SW480 (cell line): Measurements from ENCODE around the gene CHST13.

Source experiments
- DNase-seq: peaks from one replicate; pipeline ENCODE4 v3.0.0-alpha.2; 2016; ENCODE audit warnings: low spot score

The CHST13 gene

DNA sequence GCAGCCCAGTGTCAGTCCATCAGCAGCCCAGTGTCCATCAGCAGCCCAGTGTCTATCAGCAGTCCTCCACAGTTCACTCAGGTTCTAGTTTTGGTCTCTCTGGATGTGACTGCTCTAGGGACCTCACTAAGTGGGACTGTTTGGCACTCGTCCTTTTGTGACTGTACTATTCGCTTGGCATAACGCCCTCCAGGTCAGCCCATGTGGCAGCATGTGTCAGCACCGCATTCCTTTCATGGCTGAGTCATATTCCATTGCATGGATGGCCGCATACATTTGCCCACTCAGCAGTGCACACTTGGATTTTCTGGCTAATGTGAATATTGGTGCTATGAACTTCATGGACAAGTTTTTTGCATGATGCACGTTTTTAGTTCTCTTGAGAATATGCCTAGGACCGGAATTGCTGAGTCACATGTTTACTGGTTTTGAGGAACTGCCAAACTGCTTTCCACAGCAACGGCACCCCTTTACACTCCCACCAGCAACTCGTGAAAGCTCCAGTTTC, 16.4 kb downstream of the CHST13 start:
- DNase-seq: peak; percentile 67

DNA sequence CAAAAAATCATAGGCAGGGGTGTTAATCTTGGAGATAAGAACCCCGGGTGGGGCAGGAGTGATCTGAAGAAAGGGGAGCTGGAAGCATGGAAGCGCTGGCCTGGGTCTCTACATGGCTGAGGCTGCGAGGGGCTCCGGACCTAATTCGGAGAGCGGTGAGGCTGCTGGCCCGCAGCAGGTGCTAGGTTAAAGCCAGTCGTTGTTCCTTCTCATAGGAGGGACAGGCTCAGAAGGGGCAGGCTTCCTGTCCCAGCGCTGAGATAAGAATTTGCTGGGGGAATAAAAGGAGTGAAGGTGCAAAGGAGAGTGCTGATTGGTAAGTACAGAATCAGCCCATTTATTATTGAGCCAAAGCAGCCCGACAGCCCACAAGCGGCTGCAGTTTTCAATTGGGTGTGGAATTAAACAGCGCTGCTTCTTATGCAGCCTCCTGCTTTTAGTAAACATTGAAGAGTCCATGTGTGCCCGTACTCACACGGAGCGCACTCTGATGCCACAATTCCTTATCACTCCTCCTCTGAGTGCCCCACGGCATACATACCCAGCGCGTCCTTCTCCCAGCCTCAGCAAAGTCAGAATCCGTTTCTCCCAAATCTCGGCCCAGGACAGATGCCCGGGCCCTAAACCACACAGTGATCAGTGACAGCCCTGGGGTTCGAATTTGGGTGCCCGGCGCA, 17.1 kb downstream of the CHST13 start:
- DNase-seq: no peak

DNA sequence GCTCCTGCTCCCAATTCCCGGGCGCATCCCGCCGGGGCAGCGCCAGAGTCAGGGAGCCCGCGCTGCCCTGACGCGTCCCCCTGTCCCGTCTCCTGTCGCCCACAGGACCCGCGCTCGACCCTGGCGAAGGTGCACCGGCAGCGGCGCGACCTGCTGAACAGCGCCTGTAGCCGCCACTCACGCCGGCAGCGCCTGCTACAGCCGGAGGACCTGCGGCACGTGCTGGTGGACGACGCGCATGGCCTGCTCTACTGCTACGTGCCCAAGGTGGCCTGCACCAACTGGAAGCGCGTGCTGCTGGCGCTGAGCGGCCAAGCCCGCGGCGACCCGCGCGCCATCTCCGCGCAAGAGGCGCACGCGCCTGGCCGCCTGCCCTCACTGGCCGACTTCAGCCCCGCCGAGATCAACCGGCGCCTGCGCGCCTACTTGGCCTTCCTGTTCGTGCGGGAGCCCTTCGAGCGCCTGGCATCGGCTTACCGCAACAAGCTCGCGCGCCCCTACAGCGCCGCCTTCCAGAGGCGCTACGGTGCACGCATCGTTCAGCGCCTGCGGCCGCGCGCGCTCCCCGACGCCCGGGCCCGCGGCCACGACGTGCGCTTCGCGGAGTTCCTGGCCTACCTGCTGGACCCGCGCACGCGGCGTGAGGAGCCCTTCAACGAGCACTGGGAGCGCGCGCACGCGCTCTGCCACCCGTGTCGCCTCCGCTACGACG, 17.8 kb downstream of the CHST13 start:
- no peak for DNase-seq

DNA sequence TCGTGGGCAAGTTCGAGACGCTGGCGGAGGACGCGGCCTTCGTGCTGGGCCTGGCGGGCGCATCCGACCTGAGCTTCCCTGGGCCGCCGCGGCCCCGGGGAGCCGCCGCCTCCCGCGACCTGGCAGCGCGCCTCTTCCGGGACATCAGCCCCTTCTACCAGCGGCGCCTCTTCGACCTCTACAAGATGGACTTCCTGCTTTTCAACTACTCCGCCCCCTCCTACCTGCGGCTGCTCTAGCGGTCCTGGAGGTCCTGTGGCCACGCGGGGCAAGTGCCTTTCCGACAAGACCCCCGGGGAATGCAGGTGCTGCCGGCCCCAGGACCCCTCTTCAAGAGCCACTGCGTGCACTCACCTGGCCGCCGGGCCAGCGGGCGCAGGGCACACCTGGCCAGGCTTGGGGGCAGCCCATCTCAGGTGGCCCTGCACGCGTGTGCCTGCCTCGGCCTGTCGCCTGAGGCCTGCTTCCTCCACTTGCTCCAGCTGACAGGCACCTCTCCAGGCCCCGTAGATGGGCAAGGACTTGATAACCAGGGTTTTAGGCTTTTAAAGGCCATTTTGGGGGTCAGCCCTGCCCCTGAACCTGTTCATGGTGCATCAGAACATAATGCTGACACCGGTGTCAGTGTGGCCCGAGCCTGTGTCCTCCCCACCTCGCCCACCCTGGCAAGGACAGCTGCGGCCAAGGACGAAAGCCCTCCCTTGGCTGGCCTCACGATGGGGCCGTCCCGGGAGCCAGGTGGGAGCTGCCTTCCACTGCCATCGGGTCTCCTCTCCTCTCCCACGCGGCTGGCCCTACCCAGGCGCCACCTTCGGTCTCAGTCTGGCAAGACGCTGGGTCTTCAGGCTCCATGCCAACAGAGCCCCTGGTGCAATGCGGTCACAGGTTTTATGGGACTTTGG, 18.6 kb downstream of the CHST13 start:
- DNase-seq: no peak

DNA sequence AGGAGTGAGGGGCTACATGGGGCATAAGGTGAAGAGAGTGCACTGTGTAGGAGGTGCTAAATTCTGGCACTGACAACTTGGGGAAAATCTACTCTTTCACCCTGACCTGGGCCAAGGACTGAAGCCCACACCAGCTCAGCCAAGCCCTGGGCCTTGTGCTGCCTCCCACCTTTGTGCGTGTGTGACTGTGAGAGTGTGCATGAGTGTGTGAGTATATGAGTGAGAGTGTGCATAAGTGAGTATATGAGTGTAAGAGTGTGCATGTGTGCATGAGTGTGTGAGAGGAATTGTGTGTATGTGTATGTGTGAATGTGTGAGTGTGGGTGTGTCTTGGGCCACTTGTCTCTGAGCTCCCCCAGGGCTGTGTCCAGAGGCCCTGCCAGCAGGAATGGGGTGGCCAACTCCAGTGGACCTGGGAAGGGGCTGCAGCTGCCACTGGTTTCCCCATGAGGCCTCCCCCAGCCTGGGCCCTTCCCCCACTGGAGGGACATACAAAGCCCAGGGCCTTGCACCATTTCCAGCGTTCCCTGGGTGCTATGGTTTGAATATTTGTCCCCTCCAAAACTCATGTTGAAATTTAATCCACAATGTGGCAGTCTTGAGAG, 19.6 kb downstream of the CHST13 start:
- DNase-seq: no peak

DNA sequence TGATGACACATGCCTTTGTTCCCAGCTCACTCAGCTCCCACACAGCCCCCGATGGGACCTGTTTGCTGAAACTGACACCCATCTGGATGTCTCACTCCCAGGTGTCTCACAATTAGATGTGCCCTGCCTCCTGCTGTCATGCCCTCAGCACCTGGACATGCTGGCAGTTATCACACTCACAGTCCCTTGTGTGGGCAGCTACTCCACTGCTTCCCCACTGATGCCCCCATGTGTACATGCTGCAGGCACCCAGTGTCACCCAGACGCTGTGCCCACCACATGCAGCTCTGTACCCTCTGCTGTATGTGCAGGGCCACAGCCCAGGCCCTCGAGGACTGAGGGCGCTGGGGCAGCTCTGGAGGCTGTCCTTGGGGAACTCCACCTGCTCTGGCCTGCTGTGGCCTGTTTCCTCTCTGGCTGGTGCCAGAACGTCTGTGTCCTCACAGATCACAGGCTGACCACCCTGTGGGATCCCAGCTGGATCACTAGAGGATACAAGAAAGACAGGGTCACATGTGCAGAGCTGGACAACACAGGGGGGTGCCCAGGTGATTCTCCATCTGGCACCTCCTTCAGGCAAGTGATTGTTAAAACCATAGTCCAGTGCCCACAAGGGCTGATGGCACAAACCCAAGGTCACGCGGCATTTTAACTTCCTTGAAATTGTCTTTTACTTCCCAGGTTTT, 20.8 kb downstream of the CHST13 start:
- DNase-seq: no peak

DNA sequence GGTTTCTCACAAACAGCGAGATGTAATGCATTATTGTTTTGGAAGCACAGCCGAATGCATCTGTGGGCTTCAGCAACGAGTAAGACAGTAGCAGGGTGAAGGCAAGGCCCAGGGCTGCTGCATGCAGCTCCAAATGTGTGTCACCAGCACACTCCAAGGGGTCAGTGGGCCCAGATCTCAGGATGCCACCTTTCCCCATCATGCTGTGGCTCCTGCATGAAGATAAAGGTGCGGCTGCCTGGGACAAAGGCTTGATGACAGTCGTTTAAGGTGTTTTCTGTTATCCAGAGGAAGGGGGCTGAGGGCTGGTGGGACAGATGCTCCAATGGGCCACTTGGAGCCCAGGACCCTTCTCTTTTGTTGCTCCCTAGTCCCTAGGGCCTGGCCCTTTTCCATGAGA, 21.6 kb downstream of the CHST13 start:
- no peak for DNase-seq

DNA sequence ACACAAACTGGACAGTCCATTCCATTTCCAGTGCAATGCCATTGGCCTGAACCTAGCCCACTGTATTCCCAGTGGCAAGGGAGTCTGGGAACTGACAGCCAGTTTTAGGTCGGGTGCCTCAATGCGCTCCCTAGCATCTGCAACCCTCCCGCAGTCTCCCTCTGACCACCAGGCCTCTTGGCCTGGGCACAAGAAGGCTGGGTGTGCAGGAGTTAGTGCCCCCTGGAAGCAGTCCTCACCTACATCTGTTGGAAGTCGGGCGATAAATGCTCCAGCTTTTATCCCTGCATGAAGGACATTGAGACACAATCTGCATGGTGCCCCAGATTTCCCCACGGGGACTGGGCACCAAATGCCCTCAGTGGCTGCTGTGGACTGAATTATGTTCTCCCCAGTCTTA, 22.1 kb downstream of the CHST13 start:
- DNase-seq: no peak

DNA sequence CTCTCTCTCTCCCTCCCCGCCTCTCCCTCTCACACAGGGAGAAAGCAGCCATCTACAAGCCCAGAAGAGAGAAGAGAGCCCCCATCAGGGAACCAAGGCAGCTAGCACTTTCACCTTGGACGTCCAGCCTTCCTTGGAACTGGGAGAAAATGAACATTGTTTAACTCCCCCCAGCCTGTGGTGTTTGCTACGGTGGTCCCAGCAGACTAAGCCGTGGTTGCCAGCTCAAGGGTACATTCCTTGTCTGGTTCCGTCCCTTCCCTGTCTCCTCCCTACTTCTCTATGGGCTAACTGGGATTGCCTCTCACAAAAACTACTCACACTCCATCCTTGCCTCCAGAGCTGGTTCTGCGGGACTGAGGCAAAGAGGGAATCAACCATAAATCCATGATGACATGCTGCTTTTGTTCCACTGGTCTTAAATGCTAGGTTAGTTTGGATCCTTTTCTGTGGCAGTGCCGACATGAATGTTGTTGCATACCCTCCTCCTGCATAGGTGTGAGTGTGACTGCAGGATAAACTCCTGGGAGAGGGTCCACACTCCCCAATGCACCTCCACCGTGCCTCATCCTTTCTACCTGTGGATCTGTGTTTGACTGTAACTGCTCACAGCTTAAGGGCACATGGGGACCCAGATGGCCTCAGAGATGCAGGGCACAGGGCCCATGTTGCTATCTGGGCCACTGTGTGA, 22.7 kb downstream of the CHST13 start:
- no peak for DNase-seq

DNA sequence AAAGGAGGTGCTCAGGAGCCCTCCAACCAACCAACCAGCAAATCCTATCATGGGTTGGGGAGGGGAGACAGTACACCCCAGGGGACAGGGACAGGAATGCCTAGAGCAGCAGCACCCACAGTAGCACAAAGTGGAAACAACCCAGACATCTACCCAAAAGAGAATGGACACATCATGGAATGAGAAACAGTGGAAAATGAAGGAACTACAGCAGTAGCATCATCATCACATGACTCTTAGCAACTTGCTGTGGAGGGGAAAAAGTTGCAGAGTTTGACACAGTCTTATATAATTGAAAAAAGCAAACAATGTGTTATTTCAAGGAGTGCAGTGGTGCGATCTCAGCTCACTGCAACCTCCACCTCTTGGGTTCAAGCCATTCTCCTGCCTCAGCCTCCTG, 23.8 kb downstream of the CHST13 start:
- no peak for DNase-seq

DNA sequence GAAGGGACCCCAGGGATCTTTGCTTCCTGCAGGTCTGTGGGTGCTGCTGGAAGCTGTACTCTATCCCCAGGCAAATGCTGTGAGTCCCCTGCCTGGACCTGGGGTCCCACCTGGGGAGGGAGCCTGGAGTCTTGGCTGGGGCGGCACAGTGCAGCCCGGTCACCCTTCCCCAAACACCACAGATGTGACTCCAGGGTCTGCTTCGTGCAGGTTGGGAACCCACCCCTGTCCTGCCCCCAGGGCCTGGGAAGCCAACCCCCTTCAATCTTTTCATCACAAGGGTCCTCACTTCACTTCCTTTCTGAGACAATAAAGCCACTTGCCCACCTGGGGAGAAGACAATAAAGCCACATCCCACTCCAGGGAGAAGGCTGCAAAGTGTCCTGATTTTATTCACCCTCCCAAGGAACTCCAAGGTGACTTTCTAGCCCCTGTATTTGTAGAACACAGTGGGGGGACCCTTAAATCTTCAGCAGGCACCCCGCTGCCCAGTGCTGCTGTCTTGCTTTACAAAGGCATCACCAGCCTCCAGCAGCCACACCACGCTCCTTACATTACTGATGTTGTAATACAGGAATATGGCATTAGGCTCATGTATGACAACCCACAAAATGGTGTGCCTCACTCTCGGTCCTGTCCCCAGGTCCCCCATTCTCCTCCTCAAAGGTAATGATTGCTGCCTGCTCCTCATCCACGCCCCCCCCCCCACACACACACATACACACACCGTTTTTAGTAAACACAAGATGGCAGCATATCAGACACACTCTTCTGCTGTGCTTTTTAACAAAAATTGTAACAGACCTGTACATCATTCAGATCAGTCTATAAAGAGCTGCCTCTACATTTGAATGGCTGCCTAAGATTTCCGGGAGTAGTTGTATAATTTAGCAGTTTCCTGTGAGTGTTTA, 24.9 kb downstream of the CHST13 start:
- no peak for DNase-seq

DNA sequence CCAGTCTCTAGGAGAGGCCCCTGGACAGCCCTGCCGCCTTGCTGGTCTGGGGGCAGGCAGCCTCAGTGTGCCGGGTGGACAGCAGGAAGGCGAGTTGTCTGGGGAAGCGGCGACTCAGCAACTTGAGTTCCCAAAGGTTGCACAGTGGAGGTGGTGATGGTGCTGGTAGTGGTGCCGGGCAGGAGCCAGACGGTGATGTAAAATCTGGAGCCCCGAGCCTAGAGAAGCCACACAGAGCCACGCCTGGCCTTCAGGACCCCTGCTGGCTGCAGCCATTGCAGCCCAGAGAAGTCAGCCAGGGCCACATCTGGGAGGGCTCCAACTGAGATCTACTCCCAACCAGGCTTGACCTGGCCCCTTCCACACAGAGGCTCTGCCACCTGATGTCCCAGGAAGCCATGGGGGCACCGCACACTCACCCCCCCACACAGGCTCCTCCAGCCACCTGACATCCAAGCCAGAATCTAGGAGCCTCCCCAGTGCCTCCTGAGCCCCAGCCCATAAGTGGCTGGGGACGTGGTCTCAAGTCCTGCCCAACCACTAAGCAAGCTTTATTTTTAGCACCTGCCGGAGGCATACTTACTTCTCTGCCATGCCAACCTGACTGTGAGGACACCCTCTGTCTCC, 26.0 kb downstream of the CHST13 start:
- no peak for DNase-seq

DNA sequence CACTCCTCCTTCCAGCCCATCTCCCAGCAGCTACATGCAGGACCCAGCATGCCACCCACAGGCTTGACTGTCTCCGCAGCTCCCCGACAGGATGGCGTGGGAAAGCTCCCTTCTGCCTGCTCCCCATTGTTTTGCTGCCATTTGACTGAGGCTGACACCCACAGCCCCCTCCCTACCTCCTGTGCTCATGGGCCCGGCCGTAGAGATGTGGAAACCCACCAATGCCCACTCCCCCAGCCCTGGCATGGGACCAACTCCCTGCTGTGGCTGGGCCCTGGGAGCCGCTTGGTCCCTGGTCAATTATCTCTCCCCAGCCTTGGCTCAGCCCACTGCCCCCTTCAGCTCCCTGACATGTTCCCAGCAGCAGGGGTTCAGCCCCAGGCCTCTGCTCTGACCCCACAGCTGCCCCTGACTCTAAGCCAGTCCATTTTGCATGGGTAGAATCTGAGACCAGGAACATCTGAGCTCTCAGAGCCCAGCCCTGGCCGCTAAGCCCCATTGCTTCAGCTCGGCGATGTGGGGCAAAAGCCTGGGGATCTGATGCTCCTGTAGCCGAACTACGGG, 26.6 kb downstream of the CHST13 start:
- no peak for DNase-seq

DNA sequence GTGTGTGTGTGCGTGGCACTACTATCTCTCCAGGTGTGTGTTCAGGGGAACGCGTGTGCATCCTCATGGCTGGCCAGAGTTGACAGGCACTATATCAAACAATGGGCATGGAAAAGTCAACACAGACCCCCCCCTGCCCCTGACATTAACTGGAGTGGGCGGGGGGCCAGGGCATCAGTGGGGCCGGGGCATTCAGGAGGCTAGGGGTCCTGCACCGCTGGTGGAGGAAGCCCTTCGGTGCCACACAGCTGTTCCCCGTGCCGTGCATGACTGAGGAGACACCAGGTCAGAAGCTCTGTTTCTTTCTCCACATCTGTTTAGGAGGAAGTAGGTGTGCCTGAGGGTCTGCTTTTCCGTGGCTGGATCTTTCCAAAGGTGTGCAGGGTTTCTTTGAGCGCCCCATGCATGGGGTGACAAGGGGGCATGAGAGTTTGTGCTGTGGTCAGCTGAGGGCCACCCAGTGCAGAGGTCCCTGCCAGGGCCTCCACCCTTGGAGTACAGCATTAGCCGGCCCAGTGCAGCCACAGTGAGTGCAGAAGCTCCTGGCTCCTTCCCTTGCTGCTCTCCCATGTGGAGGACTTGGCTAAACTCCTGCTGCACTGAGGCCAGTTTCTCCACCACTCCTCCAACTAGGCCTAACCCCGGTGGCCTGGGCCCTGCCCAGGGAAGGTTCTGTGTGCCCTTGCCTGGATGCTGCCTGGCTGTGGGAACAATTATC, 27.3 kb downstream of the CHST13 start:
- DNase-seq: no peak

DNA sequence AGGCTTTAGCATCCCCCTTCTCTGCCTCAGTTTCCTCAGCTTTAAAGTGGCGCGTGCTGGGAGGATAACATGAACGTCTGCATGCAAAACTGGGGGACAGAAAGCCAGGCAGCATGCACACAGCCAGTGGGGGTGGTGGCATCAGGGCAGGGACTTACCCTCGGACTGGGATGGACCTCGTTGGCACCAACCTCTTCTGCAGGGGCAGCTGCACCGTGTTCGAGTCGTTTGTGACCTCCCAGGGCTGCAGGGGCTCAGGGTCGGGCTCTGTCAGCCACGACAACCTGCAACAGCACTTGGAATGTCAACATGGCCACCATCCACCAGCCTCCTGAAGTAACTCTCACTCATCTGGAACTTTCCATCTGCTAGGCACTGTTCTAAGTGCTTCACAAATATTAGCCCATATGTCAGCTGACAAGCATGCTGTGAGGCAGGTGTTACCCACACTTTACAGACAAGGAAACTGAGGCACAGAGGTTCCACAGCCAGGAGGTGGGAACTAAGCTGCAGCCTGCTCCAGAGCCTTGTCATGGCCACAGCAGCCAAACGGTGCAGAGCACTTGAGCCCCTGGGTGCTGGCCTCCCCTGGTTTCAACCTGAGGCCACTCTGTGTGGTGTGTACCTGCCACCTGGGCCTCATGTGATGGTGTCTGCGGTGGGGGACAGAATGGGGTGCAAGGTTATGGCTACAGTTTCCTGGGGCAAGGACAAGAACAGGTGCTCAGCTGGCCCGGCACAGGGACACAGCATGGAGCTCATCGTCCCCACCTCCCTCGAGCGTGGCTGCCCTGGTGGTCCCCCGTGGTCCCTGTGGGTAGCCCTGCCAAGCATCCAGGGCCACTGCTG, 28.1 kb downstream of the CHST13 start:
- no peak for DNase-seq

DNA sequence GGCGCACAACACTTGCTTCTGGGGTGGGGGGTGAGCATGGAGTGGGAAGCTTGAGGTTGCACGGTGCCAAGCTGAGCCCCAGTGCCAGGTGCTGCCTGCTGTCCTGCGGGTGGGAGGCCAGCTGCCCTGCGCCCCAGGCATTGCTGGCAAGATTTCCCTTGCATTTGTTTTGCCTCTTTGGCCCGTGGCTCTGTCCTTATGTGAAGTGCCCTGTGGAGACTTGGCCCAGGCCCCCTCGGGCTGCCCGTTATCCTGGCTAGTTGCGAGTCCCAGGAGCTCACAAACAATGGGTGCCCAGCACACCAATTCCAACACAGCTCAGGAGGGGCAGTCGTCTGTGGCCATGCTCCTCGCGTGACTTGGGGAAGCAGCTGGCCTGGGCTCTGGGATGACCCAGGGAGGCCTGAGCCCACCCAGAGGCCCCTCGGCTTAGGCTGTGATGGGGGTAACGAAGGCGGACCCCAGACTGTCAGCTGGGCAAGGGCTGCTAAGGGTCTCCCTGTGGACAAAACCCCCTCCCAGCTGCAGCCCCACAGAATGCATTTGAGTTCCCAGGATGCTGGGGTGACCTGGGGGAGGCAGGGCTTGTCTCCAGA, 28.8 kb downstream of the CHST13 start:
- DNase-seq: no peak
